Spleen (tissue), 7 donors: ENCODE data around the gene SORCS1.

Experiments used
- CTCF ChIP-seq, 11 experiments: fragments of 200-600 bp in 7 of 11; fragments of 450-650 bp in 4 of 11; sonication (generic) in 4 of 11; IDR thresholded peaks in 8 of 11; conservative IDR thresholded peaks in 3 of 11; 1 replicate in 7 of 11; 2 replicates in 4 of 11; pipeline versions ENCODE4 v1.4.0 to v1.8.0; 2016 to 2021; ENCODE audit warnings: antibody characterized with exemption in 11 of 11, inconsistent platforms in 4 of 11, mild to moderate bottlenecking in 1 of 11
- POLR2A ChIP-seq, 3 donors: fragments of 450-650 bp; IDR thresholded peaks; one replicate each; pipeline ENCODE4 v1.5.1; 2017; ENCODE audit warnings: antibody characterized with exemption in 3 of 3, mild to moderate bottlenecking in 1 of 3
- donor health status: DM: no; HTN: no; CAD: no; lungs with moderate emphysema.
- donor health status: DM: no; HTN: no; CAD: no.
- donor health status: DM: no; HTN: no; CAD: no.

- TF ChIP-seq CTCF (IDR thresholded peaks at IDR 0.05 in 8 of 11, conservative IDR thresholded peaks at IDR 0.05 in 3 of 11): no peak
- no peak for TF ChIP-seq POLR2A (IDR thresholded peaks at IDR 0.05)
Measured at GRCh38 chr10:107206833-107207232, 42.3 kb upstream of the SORCS1 start.
